Liver (tissue), 9 donors: Measurements from ENCODE around the gene CEP170. TPM values are rescaled to one million over a fixed set of nuclear protein-coding genes. Genes with fewer than 3 reads are reported as not detected.

Experiments
- DNase-seq: peaks from one replicate; pipeline ENCODE4 v3.0.0-alpha.2; 2017; ENCODE audit warnings: low spot score
- H3K27ac ChIP-seq, 2 donors: one replicate each; pipeline ENCODE4 v1.7.0; 2013; ENCODE audit warnings: inconsistent platforms in 2 of 2, low read length in 2 of 2, control low read depth in 1 of 2, low read depth in 1 of 2, mild to moderate bottlenecking in 1 of 2
- H3K27me3 ChIP-seq, 4 donors: one replicate each; pipeline versions ENCODE4 v1.6.1 to v1.7.0; 2013; ENCODE audit warnings: low read length in 3 of 4, inconsistent platforms in 1 of 4, mild to moderate bottlenecking in 1 of 4, moderate library complexity in 1 of 4; ENCODE audit not compliant: control insufficient read depth in 4 of 4, insufficient read depth in 4 of 4
- H3K36me3 ChIP-seq, 4 donors: one replicate each; pipeline versions ENCODE4 v1.6.1 to v1.7.0; 2013; ENCODE audit warnings: low read length in 3 of 4, mild to moderate bottlenecking in 3 of 4, low read depth in 1 of 4, moderate library complexity in 1 of 4; ENCODE audit not compliant: control insufficient read depth in 4 of 4, insufficient read depth in 3 of 4
- H3K4me1 ChIP-seq, 4 donors: one replicate each; pipeline versions ENCODE4 v1.6.1 to v1.7.0; 2013; ENCODE audit warnings: low read length in 3 of 4, mild to moderate bottlenecking in 3 of 4, moderate library complexity in 1 of 4; ENCODE audit not compliant: control insufficient read depth in 4 of 4, insufficient read depth in 4 of 4
- H3K4me3 ChIP-seq, 3 donors: one replicate each; pipeline versions ENCODE4 v1.6.1 to v1.7.0; 2013; ENCODE audit warnings: low read length in 3 of 3, control low read depth in 1 of 3, low read depth in 1 of 3, mild to moderate bottlenecking in 1 of 3
- H3K9ac ChIP-seq, 2 donors: one replicate each; pipeline ENCODE4 v1.7.0; 2013; ENCODE audit warnings: low read length in 2 of 2, mild to moderate bottlenecking in 2 of 2, moderate library complexity in 2 of 2, control low read depth in 1 of 2, low read depth in 1 of 2
- H3K9me3 ChIP-seq, 4 donors: one replicate each; pipeline versions ENCODE4 v1.6.1 to v1.7.0; 2013; ENCODE audit warnings: low read length in 3 of 4; ENCODE audit not compliant: control insufficient read depth in 4 of 4
- ATF3 ChIP-seq: IDR thresholded peaks from 2 replicates; pipeline ENCODE4 v1.6.1; 2016; ENCODE audit warnings: antibody characterized with exemption
- CTCF ChIP-seq: fragments of 150-350 bp; IDR thresholded peaks from 2 replicates; pipeline ENCODE4 v1.5.1; 2017; ENCODE audit warnings: improper control_type of control experiment, low read depth, low read length; ENCODE audit not compliant: missing input control
- EGR1 ChIP-seq, 2 donors: IDR thresholded peaks; 2 replicates each; pipeline ENCODE4 v1.6.1; 2016 to 2018; ENCODE audit warnings: antibody characterized with exemption in 2 of 2, low read depth in 2 of 2
- FOXA1 ChIP-seq: IDR thresholded peaks from 2 replicates; pipeline ENCODE4 v1.6.1; 2016; ENCODE audit warnings: antibody characterized with exemption
- FOXA2 ChIP-seq: IDR thresholded peaks from 2 replicates; pipeline ENCODE4 v1.6.1; 2016; ENCODE audit warnings: antibody characterized with exemption
- GABPA ChIP-seq, 2 donors: IDR thresholded peaks in 1 of 2; conservative IDR thresholded peaks in 1 of 2; 2 replicates each; pipeline ENCODE4 v1.6.1; 2016; ENCODE audit warnings: antibody characterized with exemption in 2 of 2, mild to moderate bottlenecking in 1 of 2, moderate library complexity in 1 of 2
- HNF4A ChIP-seq, 2 donors: conservative IDR thresholded peaks; 2 replicates each; pipeline ENCODE4 v1.6.1; 2016; ENCODE audit warnings: antibody characterized with exemption in 2 of 2, mild to moderate bottlenecking in 2 of 2
- HNF4G ChIP-seq: IDR thresholded peaks from 2 replicates; pipeline ENCODE4 v1.6.1; 2016; ENCODE audit warnings: antibody characterized with exemption
- JUND ChIP-seq, 2 donors: IDR thresholded peaks; 2 replicates each; pipeline ENCODE4 v1.6.1; 2016; ENCODE audit warnings: antibody characterized with exemption in 2 of 2
- MAX ChIP-seq: IDR thresholded peaks from 2 replicates; pipeline ENCODE4 v1.6.1; 2016; ENCODE audit warnings: antibody characterized with exemption
- NR2F2 ChIP-seq: IDR thresholded peaks from 2 replicates; pipeline ENCODE4 v1.6.1; 2016; ENCODE audit warnings: antibody characterized with exemption
- RAD21 ChIP-seq, 2 donors: IDR thresholded peaks; 2 replicates each; pipeline ENCODE4 v1.6.1; 2016; ENCODE audit warnings: antibody characterized with exemption in 2 of 2, mild to moderate bottlenecking in 2 of 2
- REST ChIP-seq: IDR thresholded peaks from 2 replicates; pipeline ENCODE4 v1.6.1; 2016; ENCODE audit warnings: antibody characterized with exemption, mild to moderate bottlenecking
- RXRA ChIP-seq, 2 donors: IDR thresholded peaks; 2 replicates each; pipeline ENCODE4 v1.6.1; 2017 to 2018; ENCODE audit warnings: antibody characterized with exemption in 2 of 2, mild to moderate bottlenecking in 1 of 2
- SP1 ChIP-seq: IDR thresholded peaks from 2 replicates; pipeline ENCODE4 v1.6.1; 2018; ENCODE audit warnings: antibody characterized with exemption, mild to moderate bottlenecking
- TAF1 ChIP-seq: conservative IDR thresholded peaks from 2 replicates; pipeline ENCODE4 v1.6.1; 2016; ENCODE audit warnings: antibody characterized with exemption, mild to moderate bottlenecking
- YY1 ChIP-seq: IDR thresholded peaks from 2 replicates; pipeline ENCODE4 v1.6.1; 2016; ENCODE audit warnings: antibody characterized with exemption, mild to moderate bottlenecking
- ZBTB33 ChIP-seq: IDR thresholded peaks from 2 replicates; pipeline ENCODE4 v1.6.1; 2016; ENCODE audit warnings: antibody characterized with exemption
- WGBS: extraction: QIAGEN DNeasy Blood & Tissue Kit; methylation state at CpG from one replicate; pipeline ENCODE4 v1.1.7; 2013; 5-methylcytosine and 5-hydroxymethylcytosine counted together
- polyA plus RNA-seq, 2 donors: library from polyadenylated mRNA; stranded (reverse) in 1 of 2; unstranded in 1 of 2; fragments of 200-250 nt in 1 of 2; fragments of >200 nt in 1 of 2; fragmentation: Nextera tagmentation in 1 of 2; extraction: Ambion mirVana in 1 of 2; gene quantifications; one replicate each; pipeline versions ENCODE4 v1.2.1 to v1.2.3, GENCODE V29; 2013 to 2015
- total RNA-seq, 2 donors: library from RNA; depleted of rRNA; stranded (reverse); fragments of >200 nt; gene quantifications; one replicate each; pipeline ENCODE4 v1.2.3, GENCODE V29; 2014
- donor health status: healthy.
- donor health status: healthy.
- donor health status: healthy.
- donor health status: healthy.
- donor health status: healthy.

The CEP170 gene
- total and polyA plus RNA-seq, 4 donors = 5.0 to 21.5 (median 14.9) TPM

- Histone ChIP-seq H3K4me1 (peaks cover 0 to 10% (median 2%) of the 10 kb centered on the region in 4 donors), H3K9me3 (no peaks in the 10 kb centered on the region), H3K27me3 (no peaks in the 10 kb centered on the region), H3K36me3 (peaks cover 0 to 26% (median 15%) of the 10 kb centered on the region in 4 donors), H3K9ac (no peak overlapping the region), H3K27ac (no peak overlapping the region), H3K4me3 (no peak overlapping the region)
- no peak for DNase-seq
- TF ChIP-seq FOXA1 = no peak
- TF ChIP-seq MAX = no peak
- TF ChIP-seq YY1 = no peak
- TF ChIP-seq TAF1 = no peak
- TF ChIP-seq SP1 = no peak
- TF ChIP-seq GABPA (IDR thresholded peaks at IDR 0.05 in 1 of 2, conservative IDR thresholded peaks at IDR 0.05 in 1 of 2) = no peak
- no peak for TF ChIP-seq HNF4G
- TF ChIP-seq JUND (IDR thresholded peaks at IDR 0.05) = no peak
- no peak for TF ChIP-seq ZBTB33
- TF ChIP-seq NR2F2 = no peak
- no peak for TF ChIP-seq REST
- no peak for TF ChIP-seq RXRA (IDR thresholded peaks at IDR 0.05)
- no peak for TF ChIP-seq CTCF
- no peak for TF ChIP-seq FOXA2
- TF ChIP-seq RAD21 (IDR thresholded peaks at IDR 0.05) = no peak
- no peak for TF ChIP-seq ATF3
- TF ChIP-seq EGR1 (IDR thresholded peaks at IDR 0.05; ENCODE audit: low read depth in 2 of 2) = no peak
- no peak for TF ChIP-seq HNF4A (conservative IDR thresholded peaks at IDR 0.05)
- WGBS = 89% methylated on average over 1 of the region's 1 CpG
Measured at GRCh38 chr1:243271996-243272395, 16.9 kb upstream of the CEP170 start.
